Keratinocyte (primary cell): Measurements from ENCODE around the gene NCLN. TPM values are rescaled to one million over a fixed set of nuclear protein-coding genes. Genes with fewer than 3 reads are reported as not detected.
"Not testable (repeated sequence)": the region's sequence is repeated elsewhere in the genome, so short reads cannot be mapped to it uniquely, and the experiment has no call there.

Experiments
- DNase-seq: peaks from one replicate; pipeline ENCODE4 v3.0.0-alpha.2; 2011; ENCODE audit warnings: low read depth, missing footprints, low spot score
- FAIRE-seq: peaks from 2 replicates; lab custom pipeline; 2011; peaks lifted over from hg19 to GRCh38; lab: Jason Lieb, UNC
- H2AFZ ChIP-seq: 2 replicates; pipeline ENCODE4 v1.6.0; 2012; ENCODE audit warnings: low read length, control low read depth, inconsistent platforms; ENCODE audit not compliant: control insufficient read depth
- H3K27ac ChIP-seq: 2 replicates; pipeline ENCODE4 v1.5.1; 2011; ENCODE audit warnings: low read length; ENCODE audit not compliant: control insufficient read depth, insufficient read depth
- H3K27me3 ChIP-seq: 3 replicates; pipeline ENCODE4 v1.6.0; 2011; ENCODE audit warnings: low read length; ENCODE audit not compliant: control insufficient read depth, insufficient read depth; ENCODE audit errors: extremely low read depth
- H3K36me3 ChIP-seq, 2 experiments: 2 replicates in 1 of 2; 3 replicates in 1 of 2; pipeline ENCODE4 v1.5.1; 2011; ENCODE audit warnings: low read length in 2 of 2, mild to moderate bottlenecking in 1 of 2; ENCODE audit not compliant: control insufficient read depth in 2 of 2, insufficient read depth in 2 of 2; ENCODE audit errors: extremely low read depth in 1 of 2
- H3K4me1 ChIP-seq: 3 replicates; pipeline ENCODE4 v1.5.1; 2011; ENCODE audit warnings: low read length; ENCODE audit not compliant: control insufficient read depth, insufficient read depth; ENCODE audit errors: extremely low read depth
- H3K4me2 ChIP-seq: 3 replicates; pipeline ENCODE4 v1.6.0; 2011; ENCODE audit warnings: low read depth, low read length; ENCODE audit not compliant: control insufficient read depth, insufficient read depth; ENCODE audit errors: extremely low read depth
- H3K4me3 ChIP-seq, 3 experiments: fragments of 200-600 bp in 1 of 3; sonication (generic) in 1 of 3; 2 replicates in 2 of 3; 3 replicates in 1 of 3; pipeline ENCODE4 v1.5.1; 2011 to 2016; ENCODE audit warnings: low read length in 3 of 3, mild to moderate bottlenecking in 3 of 3, control low read depth in 2 of 3, inconsistent platforms in 1 of 3, low read depth in 1 of 3, mixed read lengths in 1 of 3, mixed run types in 1 of 3, moderate library complexity in 1 of 3; ENCODE audit not compliant: control insufficient read depth in 2 of 3, insufficient read depth in 2 of 3; ENCODE audit errors: extremely low read depth in 1 of 3
- H3K79me2 ChIP-seq: 2 replicates; pipeline ENCODE4 v1.6.0; 2012; ENCODE audit warnings: low read length; ENCODE audit not compliant: control insufficient read depth, insufficient read depth
- H3K9ac ChIP-seq: 3 replicates; pipeline ENCODE4 v1.6.0; 2011; ENCODE audit warnings: low read length; ENCODE audit not compliant: control insufficient read depth, insufficient read depth; ENCODE audit errors: extremely low read depth
- H3K9me1 ChIP-seq: 3 replicates; pipeline ENCODE4 v1.6.0; 2011; ENCODE audit warnings: low read length; ENCODE audit not compliant: control insufficient read depth, insufficient read depth; ENCODE audit errors: extremely low read depth
- H3K9me3 ChIP-seq: 2 replicates; pipeline ENCODE4 v1.5.1; 2012; ENCODE audit warnings: low read depth, low read length; ENCODE audit not compliant: control insufficient read depth
- H4K20me1 ChIP-seq: 3 replicates; pipeline ENCODE4 v1.6.0; 2011; ENCODE audit warnings: low read length; ENCODE audit not compliant: control insufficient read depth, insufficient read depth; ENCODE audit errors: extremely low read depth
- EZH2 ChIP-seq: IDR thresholded peaks from one replicate; pipeline ENCODE4 v1.6.1; 2012; ENCODE audit warnings: inconsistent platforms, mild to moderate bottlenecking, low read length, moderate library complexity
- dilution Hi-C: fragments of 300-500 bp; cut with MboI; formaldehyde crosslinking; loops from one replicate; pipeline ENCODE4 v1.7.0; 2020; ENCODE audit warnings: low sequenced_read_pairs; ENCODE audit not compliant: extremely low pct_ligation_motif_present
- polyA plus RNA-seq, 5 experiments: library from polyadenylated mRNA; depleted of rRNA in 3 of 5; stranded (reverse) in 3 of 5; stranded (forward) in 1 of 5; unstranded in 1 of 5; fragments of >200 nt; gene quantifications; 1 replicate in 1 of 5; 2 replicates in 3 of 5; 3 replicates in 1 of 5; pipeline versions ENCODE4 v1.2.1 to v1.2.3, GENCODE V29; 2011 to 2012; ENCODE audit warnings: missing spikeins in 2 of 5, low read depth in 1 of 5, low replicate concordance in 1 of 5
- TF ChIP-seq, protein P1 (sequence below), 3 experiments: IDR thresholded peaks in 1 of 3; conservative IDR thresholded peaks in 1 of 3; optimal IDR thresholded peaks in 1 of 3; 2 replicates in 2 of 3; 3 replicates in 1 of 3; pipeline versions ENCODE3 to v1.5.1; 2011; ENCODE audit warnings: low read length in 3 of 3, mild to moderate bottlenecking in 3 of 3, moderate library complexity in 2 of 3, control low read depth in 1 of 3, inconsistent platforms in 1 of 3; ENCODE audit not compliant: insufficient read depth in 2 of 3; ENCODE audit errors: extremely low read depth in 1 of 3

NCLN gene
- polyA plus RNA-seq, 1 donor (not counting 4 experiments of a cell fraction or from before 2014, with no cell fraction given), result 40.5 TPM

DNA sequence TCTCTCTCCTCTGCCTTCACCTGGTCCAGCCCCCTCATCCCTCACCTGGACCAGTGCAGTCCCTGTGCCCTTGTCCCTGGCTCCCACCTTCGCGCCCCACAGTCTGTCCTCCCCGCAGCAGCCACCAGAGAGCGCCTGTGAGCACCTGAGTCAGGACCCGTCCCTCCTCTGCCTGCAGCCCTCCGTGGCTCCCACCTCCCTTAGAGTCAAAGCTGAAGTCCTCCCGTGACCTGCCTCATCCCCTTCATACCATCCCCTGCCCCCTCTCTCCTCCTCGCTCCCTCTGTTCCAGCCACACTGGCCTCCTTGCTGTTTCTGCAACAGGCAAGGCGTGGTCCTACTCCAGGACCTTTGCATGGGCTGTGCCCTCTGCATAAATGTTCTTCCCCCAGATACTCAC, 49.1 kb downstream of the NCLN start:
- H2AFZ ChIP-seq, result no peak overlapping the region
- DNase-seq (no peak), FAIRE-seq (no peak)
- no peaks in the 10 kb centered on the region for H3K79me2 ChIP-seq
- no peaks in the 10 kb centered on the region for H3K4me1 ChIP-seq
- no peak overlapping the region for H3K9ac ChIP-seq
- TF ChIP-seq EZH2, result no peak
- TF ChIP-seq, protein P1, sequence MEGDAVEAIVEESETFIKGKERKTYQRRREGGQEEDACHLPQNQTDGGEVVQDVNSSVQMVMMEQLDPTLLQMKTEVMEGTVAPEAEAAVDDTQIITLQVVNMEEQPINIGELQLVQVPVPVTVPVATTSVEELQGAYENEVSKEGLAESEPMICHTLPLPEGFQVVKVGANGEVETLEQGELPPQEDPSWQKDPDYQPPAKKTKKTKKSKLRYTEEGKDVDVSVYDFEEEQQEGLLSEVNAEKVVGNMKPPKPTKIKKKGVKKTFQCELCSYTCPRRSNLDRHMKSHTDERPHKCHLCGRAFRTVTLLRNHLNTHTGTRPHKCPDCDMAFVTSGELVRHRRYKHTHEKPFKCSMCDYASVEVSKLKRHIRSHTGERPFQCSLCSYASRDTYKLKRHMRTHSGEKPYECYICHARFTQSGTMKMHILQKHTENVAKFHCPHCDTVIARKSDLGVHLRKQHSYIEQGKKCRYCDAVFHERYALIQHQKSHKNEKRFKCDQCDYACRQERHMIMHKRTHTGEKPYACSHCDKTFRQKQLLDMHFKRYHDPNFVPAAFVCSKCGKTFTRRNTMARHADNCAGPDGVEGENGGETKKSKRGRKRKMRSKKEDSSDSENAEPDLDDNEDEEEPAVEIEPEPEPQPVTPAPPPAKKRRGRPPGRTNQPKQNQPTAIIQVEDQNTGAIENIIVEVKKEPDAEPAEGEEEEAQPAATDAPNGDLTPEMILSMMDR (optimal IDR thresholded peaks at IDR 0.05 in 1 of 3, IDR thresholded peaks at IDR 0.05 in 1 of 3, conservative IDR thresholded peaks at IDR 0.05 in 1 of 3; ENCODE audit: extremely low read depth in 1 of 3, insufficient read depth in 2 of 3, low read length in 3 of 3), result peak; percentile 50 to 60 (median 51)
- dilution Hi-C loops, result no loop called here
- H3K27me3 ChIP-seq, result peaks cover 10% of the 10 kb centered on the region
- H4K20me1 ChIP-seq, result peaks cover 3% of the 10 kb centered on the region
- H3K4me3 ChIP-seq, result no peak overlapping the region
- no peaks in the 10 kb centered on the region for H3K9me1 ChIP-seq
- H3K9me3 ChIP-seq, result no peaks in the 10 kb centered on the region
- no peak overlapping the region for H3K27ac ChIP-seq
- no peak overlapping the region for H3K4me2 ChIP-seq
- H3K36me3 ChIP-seq, result no peaks in the 10 kb centered on the region

DNA sequence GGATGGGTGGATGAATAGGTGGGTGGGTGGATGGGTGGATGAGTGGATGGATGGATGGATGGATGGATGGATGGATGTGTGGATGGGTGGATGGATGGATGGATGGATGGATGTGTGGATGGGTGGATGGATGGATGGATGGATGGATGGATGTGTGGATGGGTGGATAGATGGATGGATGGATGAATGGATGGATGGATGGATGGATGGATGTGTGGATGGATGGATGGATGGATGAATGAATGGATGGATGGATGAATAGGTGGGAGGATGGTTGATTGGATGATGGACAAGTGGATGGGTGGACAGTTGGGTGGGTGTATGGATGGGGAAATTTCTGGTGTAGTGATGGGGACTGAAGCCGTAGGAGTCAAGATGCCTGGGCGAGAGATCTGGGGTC, 49.9 kb downstream of the NCLN start:
- H3K4me2 ChIP-seq, H3K27ac ChIP-seq, H4K20me1 ChIP-seq, H3K27me3 ChIP-seq, H3K36me3 ChIP-seq, H3K4me3 ChIP-seq, H3K79me2 ChIP-seq, H2AFZ ChIP-seq, DNase-seq, FAIRE-seq, H3K9me3 ChIP-seq, H3K9ac ChIP-seq, dilution Hi-C loops, H3K9me1 ChIP-seq, H3K4me1 ChIP-seq: not testable (repeated sequence)

DNA sequence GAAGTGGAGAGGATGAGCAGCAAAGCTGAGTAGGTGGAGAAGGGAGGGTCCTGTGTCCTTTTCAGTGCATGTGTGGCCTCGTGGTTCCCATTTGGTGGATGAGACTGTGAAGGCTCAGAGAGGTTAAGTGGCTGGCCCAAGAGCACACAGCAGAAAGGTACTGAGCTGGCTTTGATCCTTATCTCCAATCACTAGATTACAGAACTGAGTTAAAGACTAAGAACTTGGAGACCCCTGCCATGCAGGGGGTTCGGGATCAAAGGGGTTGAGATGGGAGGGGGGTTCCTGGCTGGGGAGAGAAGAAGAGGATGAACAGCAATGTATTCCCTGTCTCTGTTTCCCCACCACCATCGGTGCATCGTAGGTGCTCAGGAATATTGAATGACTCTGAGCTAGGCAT, 50.5 kb downstream of the NCLN start:
- H3K4me3 ChIP-seq, result no peak overlapping the region
- no peak overlapping the region for H3K4me2 ChIP-seq
- H2AFZ ChIP-seq, result no peak overlapping the region
- no peaks in the 10 kb centered on the region for H3K79me2 ChIP-seq
- H3K9me3 ChIP-seq, result no peaks in the 10 kb centered on the region
- H3K4me1 ChIP-seq, result no peaks in the 10 kb centered on the region
- dilution Hi-C loops, result no loop called here
- no peaks in the 10 kb centered on the region for H3K36me3 ChIP-seq
- FAIRE-seq, result no peak
- H3K27ac ChIP-seq, result no peak overlapping the region
- H4K20me1 ChIP-seq, result no peaks in the 10 kb centered on the region
- no peaks in the 10 kb centered on the region for H3K9me1 ChIP-seq
- no peak for DNase-seq
- peaks cover 3% of the 10 kb centered on the region for H3K27me3 ChIP-seq
- TF ChIP-seq, protein P1 (optimal IDR thresholded peaks at IDR 0.05 in 1 of 3, IDR thresholded peaks at IDR 0.05 in 1 of 3, conservative IDR thresholded peaks at IDR 0.05 in 1 of 3; ENCODE audit: extremely low read depth in 1 of 3, insufficient read depth in 2 of 3, low read length in 3 of 3), result no peak
- TF ChIP-seq EZH2, result no peak
- no peak overlapping the region for H3K9ac ChIP-seq
